ENCODE results near the gene RUFY3. TPM values are rescaled to one million over a fixed set of nuclear protein-coding genes. Genes with fewer than 3 reads are reported as not detected.
"Not testable (repeated sequence)": the region's sequence is repeated elsewhere in the genome, so short reads cannot be mapped to it uniquely, and the experiment has no call there.

RUFY3 gene
- total RNA-seq, 1 donor from 2014 or later = 43.2 TPM

- Histone ChIP-seq H3K4me3 (ENCODE audit: low read depth, low read length) (peak overlapping the region; percentile 18), H3K27me3 (ENCODE audit: control insufficient read depth, insufficient read depth, low read length) (no peaks in the 10 kb centered on the region), H3K36me3 (ENCODE audit: control insufficient read depth, insufficient read depth, low read length) (no peaks in the 10 kb centered on the region)
- TF ChIP-seq CTCF (IDR thresholded peaks at IDR 0.05; ENCODE audit: insufficient read depth, low read length, severe bottlenecking) = no peak
- DNase-seq (ENCODE audit: low read depth) = peak; percentile 59
- FAIRE-seq = no peak
Measured at GRCh38 chr4:70734168-70734954, 12.6 kb downstream of the RUFY3 start.

GRCh38 chr4:70734971-70735370 is 13.2 kb downstream of the RUFY3 start:
- TF ChIP-seq CTCF (IDR thresholded peaks at IDR 0.05; ENCODE audit: insufficient read depth, low read length, severe bottlenecking) = no peak
- Histone ChIP-seq H3K27me3 (ENCODE audit: control insufficient read depth, insufficient read depth, low read length) (no peaks in the 10 kb centered on the region), H3K36me3 (ENCODE audit: control insufficient read depth, insufficient read depth, low read length) (no peaks in the 10 kb centered on the region), H3K4me3 (ENCODE audit: low read depth, low read length) (peak overlapping the region; percentile 18)
- DNase-seq (ENCODE audit: low read depth) = no peak
- FAIRE-seq = no peak

- H3K27me3 ChIP-seq (ENCODE audit: control insufficient read depth, insufficient read depth, low read length); FAIRE-seq; H3K4me3 ChIP-seq (ENCODE audit: low read depth, low read length); H3K36me3 ChIP-seq (ENCODE audit: control insufficient read depth, insufficient read depth, low read length): not testable (repeated sequence)
- peak; percentile 46 for DNase-seq (ENCODE audit: low read depth)
Measured at GRCh38 chr4:70735915-70736314, 14.2 kb downstream of the RUFY3 start.

- H3K4me3 ChIP-seq (ENCODE audit: low read depth, low read length) = no peak overlapping the region
- H3K27me3 ChIP-seq (ENCODE audit: control insufficient read depth, insufficient read depth, low read length) = no peaks in the 10 kb centered on the region
- H3K36me3 ChIP-seq (ENCODE audit: control insufficient read depth, insufficient read depth, low read length) = no peaks in the 10 kb centered on the region
- TF ChIP-seq CTCF (IDR thresholded peaks at IDR 0.05; ENCODE audit: insufficient read depth, low read length, severe bottlenecking) = no peak
- DNase-seq (ENCODE audit: low read depth) (no peak), FAIRE-seq (no peak)
Measured at GRCh38 chr4:70737006-70737405, 15.2 kb downstream of the RUFY3 start.

GRCh38 chr4:70737409-70737808 is 15.6 kb downstream of the RUFY3 start:
- DNase-seq (ENCODE audit: low read depth) = no peak
- Histone ChIP-seq H3K36me3 (ENCODE audit: control insufficient read depth, insufficient read depth, low read length) (no peaks in the 10 kb centered on the region), H3K4me3 (ENCODE audit: low read depth, low read length) (no peak overlapping the region), H3K27me3 (ENCODE audit: control insufficient read depth, insufficient read depth, low read length) (no peaks in the 10 kb centered on the region)
- no peak for FAIRE-seq
- no peak for TF ChIP-seq CTCF (IDR thresholded peaks at IDR 0.05; ENCODE audit: insufficient read depth, low read length, severe bottlenecking)

GRCh38 chr4:70739496-70740337 is 18.0 kb downstream of the RUFY3 start:
- no peaks in the 10 kb centered on the region for H3K36me3 ChIP-seq (ENCODE audit: control insufficient read depth, insufficient read depth, low read length)
- TF ChIP-seq CTCF (IDR thresholded peaks at IDR 0.05; ENCODE audit: insufficient read depth, low read length, severe bottlenecking) = no peak
- H3K27me3 ChIP-seq (ENCODE audit: control insufficient read depth, insufficient read depth, low read length) = no peaks in the 10 kb centered on the region
- H3K4me3 ChIP-seq (ENCODE audit: low read depth, low read length) = no peak overlapping the region
- no peak for FAIRE-seq
- DNase-seq (ENCODE audit: low read depth) = no peak
